ENCODE measurements around the gene S100B.

S100B gene

GRCh38 chr21:46625759-46626158 lies 20.9 kb upstream of the S100B start:
- Histone ChIP-seq H3K4me1 (ENCODE audit: control insufficient read depth, insufficient read depth, low read length) (peaks cover 9% of the 10 kb centered on the region), H3K9ac (ENCODE audit: low read length) (no peak overlapping the region), H3K9me3 (ENCODE audit: control insufficient read depth, low read length) (no peaks in the 10 kb centered on the region), H3K4me3 (ENCODE audit: low read length) (no peak overlapping the region), H3K36me3 (ENCODE audit: control insufficient read depth, insufficient read depth, low read length) (no peaks in the 10 kb centered on the region), H3K27me3 (ENCODE audit: control insufficient read depth, insufficient read depth, low read length) (no peaks in the 10 kb centered on the region)

GRCh38 chr21:46624050-46624449 lies 19.2 kb upstream of the S100B start:
- H3K36me3 ChIP-seq (ENCODE audit: control insufficient read depth, insufficient read depth, low read length) = no peaks in the 10 kb centered on the region
- H3K4me3 ChIP-seq (ENCODE audit: low read length) = no peak overlapping the region
- no peak overlapping the region for H3K9ac ChIP-seq (ENCODE audit: low read length)
- peaks cover 9% of the 10 kb centered on the region for H3K4me1 ChIP-seq (ENCODE audit: control insufficient read depth, insufficient read depth, low read length)
- H3K27me3 ChIP-seq (ENCODE audit: control insufficient read depth, insufficient read depth, low read length) = no peaks in the 10 kb centered on the region
- H3K9me3 ChIP-seq (ENCODE audit: control insufficient read depth, low read length) = no peaks in the 10 kb centered on the region

GRCh38 chr21:46622226-46622625 lies 17.3 kb upstream of the S100B start:
- no peaks in the 10 kb centered on the region for H3K36me3 ChIP-seq (ENCODE audit: control insufficient read depth, insufficient read depth, low read length)
- H3K27me3 ChIP-seq (ENCODE audit: control insufficient read depth, insufficient read depth, low read length) = no peaks in the 10 kb centered on the region
- no peak overlapping the region for H3K4me3 ChIP-seq (ENCODE audit: low read length)
- H3K4me1 ChIP-seq (ENCODE audit: control insufficient read depth, insufficient read depth, low read length) = peaks cover 9% of the 10 kb centered on the region
- no peak overlapping the region for H3K9ac ChIP-seq (ENCODE audit: low read length)
- H3K9me3 ChIP-seq (ENCODE audit: control insufficient read depth, low read length) = no peaks in the 10 kb centered on the region

GRCh38 chr21:46621457-46622182 lies 16.7 kb upstream of the S100B start:
- no peak overlapping the region for H3K9ac ChIP-seq (ENCODE audit: low read length)
- H3K4me1 ChIP-seq (ENCODE audit: control insufficient read depth, insufficient read depth, low read length) = peaks cover 9% of the 10 kb centered on the region
- no peaks in the 10 kb centered on the region for H3K27me3 ChIP-seq (ENCODE audit: control insufficient read depth, insufficient read depth, low read length)
- no peaks in the 10 kb centered on the region for H3K36me3 ChIP-seq (ENCODE audit: control insufficient read depth, insufficient read depth, low read length)
- H3K4me3 ChIP-seq (ENCODE audit: low read length) = no peak overlapping the region
- no peaks in the 10 kb centered on the region for H3K9me3 ChIP-seq (ENCODE audit: control insufficient read depth, low read length)

- Histone ChIP-seq H3K4me1 (ENCODE audit: control insufficient read depth, insufficient read depth, low read length) (peaks cover 9% of the 10 kb centered on the region), H3K9ac (ENCODE audit: low read length) (no peak overlapping the region)
These were observed 16.0 kb upstream of the S100B start for GRCh38 chr21:46620846-46621245.

GRCh38 chr21:46619846-46620245 lies 15.0 kb upstream of the S100B start:
- no peak overlapping the region for H3K4me3 ChIP-seq (ENCODE audit: low read length)
- no peaks in the 10 kb centered on the region for H3K36me3 ChIP-seq (ENCODE audit: control insufficient read depth, insufficient read depth, low read length)
- H3K27me3 ChIP-seq (ENCODE audit: control insufficient read depth, insufficient read depth, low read length) = no peaks in the 10 kb centered on the region
- H3K9me3 ChIP-seq (ENCODE audit: control insufficient read depth, low read length) = no peaks in the 10 kb centered on the region
- H3K9ac ChIP-seq (ENCODE audit: low read length) = no peak overlapping the region
- H3K4me1 ChIP-seq (ENCODE audit: control insufficient read depth, insufficient read depth, low read length) = peaks cover 9% of the 10 kb centered on the region

More at GRCh38 chr21:46620846-46621245, 16.0 kb upstream of the S100B start:
- Histone ChIP-seq H3K27me3 (ENCODE audit: control insufficient read depth, insufficient read depth, low read length) (no peaks in the 10 kb centered on the region), H3K4me3 (ENCODE audit: low read length) (no peak overlapping the region), H3K9me3 (ENCODE audit: control insufficient read depth, low read length) (no peaks in the 10 kb centered on the region), H3K36me3 (ENCODE audit: control insufficient read depth, insufficient read depth, low read length) (no peaks in the 10 kb centered on the region)

GRCh38 chr21:46618738-46619379 lies 14.0 kb upstream of the S100B start:
- no peaks in the 10 kb centered on the region for H3K36me3 ChIP-seq (ENCODE audit: control insufficient read depth, insufficient read depth, low read length)
- no peaks in the 10 kb centered on the region for H3K27me3 ChIP-seq (ENCODE audit: control insufficient read depth, insufficient read depth, low read length)
- no peaks in the 10 kb centered on the region for H3K9me3 ChIP-seq (ENCODE audit: control insufficient read depth, low read length)
- peaks cover 9% of the 10 kb centered on the region for H3K4me1 ChIP-seq (ENCODE audit: control insufficient read depth, insufficient read depth, low read length)
- no peak overlapping the region for H3K4me3 ChIP-seq (ENCODE audit: low read length)
- H3K9ac ChIP-seq (ENCODE audit: low read length) = no peak overlapping the region

- H3K27me3 ChIP-seq (ENCODE audit: control insufficient read depth, insufficient read depth, low read length) = no peaks in the 10 kb centered on the region
- H3K36me3 ChIP-seq (ENCODE audit: control insufficient read depth, insufficient read depth, low read length) = no peaks in the 10 kb centered on the region
- no peak overlapping the region for H3K9ac ChIP-seq (ENCODE audit: low read length)
These were observed 12.6 kb upstream of the S100B start for GRCh38 chr21:46617267-46618051.

GRCh38 chr21:46616656-46617055 lies 11.8 kb upstream of the S100B start:
- H3K4me3 ChIP-seq (ENCODE audit: low read length) = no peak overlapping the region
- H3K36me3 ChIP-seq (ENCODE audit: control insufficient read depth, insufficient read depth, low read length) = no peaks in the 10 kb centered on the region
- no peak overlapping the region for H3K9ac ChIP-seq (ENCODE audit: low read length)
- H3K27me3 ChIP-seq (ENCODE audit: control insufficient read depth, insufficient read depth, low read length) = no peaks in the 10 kb centered on the region
- H3K4me1 ChIP-seq (ENCODE audit: control insufficient read depth, insufficient read depth, low read length) = peaks cover 4% of the 10 kb centered on the region
- no peaks in the 10 kb centered on the region for H3K9me3 ChIP-seq (ENCODE audit: control insufficient read depth, low read length)

More at GRCh38 chr21:46617267-46618051, 12.6 kb upstream of the S100B start:
- H3K4me1 ChIP-seq (ENCODE audit: control insufficient read depth, insufficient read depth, low read length) = peaks cover 9% of the 10 kb centered on the region
- no peak overlapping the region for H3K4me3 ChIP-seq (ENCODE audit: low read length)
- no peaks in the 10 kb centered on the region for H3K9me3 ChIP-seq (ENCODE audit: control insufficient read depth, low read length)

- no peaks in the 10 kb centered on the region for H3K9me3 ChIP-seq (ENCODE audit: control insufficient read depth, low read length)
- no peak overlapping the region for H3K4me3 ChIP-seq (ENCODE audit: low read length)
- no peaks in the 10 kb centered on the region for H3K4me1 ChIP-seq (ENCODE audit: control insufficient read depth, insufficient read depth, low read length)
- H3K27me3 ChIP-seq (ENCODE audit: control insufficient read depth, insufficient read depth, low read length) = no peaks in the 10 kb centered on the region
- no peak overlapping the region for H3K9ac ChIP-seq (ENCODE audit: low read length)
- H3K36me3 ChIP-seq (ENCODE audit: control insufficient read depth, insufficient read depth, low read length) = no peaks in the 10 kb centered on the region
These were observed 11.2 kb upstream of the S100B start for GRCh38 chr21:46616050-46616449.

- no peaks in the 10 kb centered on the region for H3K36me3 ChIP-seq (ENCODE audit: control insufficient read depth, insufficient read depth, low read length)
- no peaks in the 10 kb centered on the region for H3K27me3 ChIP-seq (ENCODE audit: control insufficient read depth, insufficient read depth, low read length)
- H3K9ac ChIP-seq (ENCODE audit: low read length) = no peak overlapping the region
- no peaks in the 10 kb centered on the region for H3K4me1 ChIP-seq (ENCODE audit: control insufficient read depth, insufficient read depth, low read length)
- H3K4me3 ChIP-seq (ENCODE audit: low read length) = no peak overlapping the region
- H3K9me3 ChIP-seq (ENCODE audit: control insufficient read depth, low read length) = no peaks in the 10 kb centered on the region
These were observed 8.5 kb upstream of the S100B start for GRCh38 chr21:46613391-46613790.

Measured in mucosa of stomach (tissue), 1 donor.